PC-3 (cell line): ENCODE data around the gene STK11IP. TPM values are rescaled to one million over a fixed set of nuclear protein-coding genes. Genes with fewer than 3 reads are reported as not detected.

ENCODE experiments used
- ATAC-seq: fragments of 200-7000 bp; cut with Tn5 transposase; 2 replicates; pipeline ENCODE4 v1.9.1; 2020; ENCODE audit warnings: mild to moderate bottlenecking, moderate library complexity
- BruUV-seq: library from RNA; stranded (reverse); fragments of 400-500 nt; replicated peaks from 2 replicates; lab custom pipeline; 2021; lab: Mats Ljungman, UMichigan
- CTCF ChIA-PET: fragments of 300-600 bp; sonication (Branson Sonifier 250); formaldehyde crosslinking; loops from one replicate; lab custom pipeline; 2022; ENCODE audit warnings: antibody characterized with exemption; lab: Charles Lee
- POLR2A ChIA-PET: fragments of 300-600 bp; sonication (Branson Sonifier 250); formaldehyde crosslinking; loops from one replicate; lab custom pipeline; 2022; ENCODE audit warnings: antibody characterized with exemption; ENCODE audit not compliant: unreplicated experiment; lab: Charles Lee
- DNase-seq: peaks from one replicate; pipeline ENCODE4 v3.0.0-alpha.2; 2015
- H2AFZ ChIP-seq: fragments of 300-600 bp; sonication (generic); 2 replicates; pipeline ENCODE4 v1.6.0; 2016; ENCODE audit warnings: antibody characterized with exemption, low read length
- H3F3A ChIP-seq: fragments of 300-600 bp; sonication (generic); one replicate; pipeline ENCODE4 v1.6.0; 2017; ENCODE audit warnings: antibody characterized with exemption, low read length, control low read depth, mild to moderate bottlenecking; ENCODE audit not compliant: unreplicated experiment
- H3K27ac ChIP-seq: fragments of 300-600 bp; sonication (generic); 2 replicates; pipeline ENCODE4 v1.5.1; 2016; ENCODE audit warnings: mild to moderate bottlenecking, low read length
- H3K27me3 ChIP-seq: fragments of 300-600 bp; sonication (generic); 2 replicates; pipeline ENCODE4 v1.6.1; 2016; ENCODE audit warnings: low read length, mixed read lengths
- H3K36me3 ChIP-seq: fragments of 300-600 bp; sonication (generic); 2 replicates; pipeline ENCODE4 v1.6.1; 2016; ENCODE audit warnings: low read depth, mixed run types, low read length, mixed read lengths
- H3K4me1 ChIP-seq: fragments of 300-600 bp; sonication (generic); 2 replicates; pipeline ENCODE4 v1.5.1; 2016; ENCODE audit warnings: low read length; ENCODE audit not compliant: insufficient read depth
- H3K4me2 ChIP-seq: fragments of 300-600 bp; sonication (generic); 2 replicates; pipeline ENCODE4 v1.6.0; 2016; ENCODE audit warnings: low read length
- H3K4me3 ChIP-seq: fragments of 300-600 bp; sonication (generic); 2 replicates; pipeline ENCODE4 v1.5.1; 2016; ENCODE audit warnings: mild to moderate bottlenecking, low read length, mixed read lengths
- H3K79me2 ChIP-seq: fragments of 300-600 bp; sonication (generic); 2 replicates; pipeline ENCODE4 v1.6.1; 2017; ENCODE audit warnings: low read length, mixed read lengths
- H3K9ac ChIP-seq: fragments of 300-600 bp; sonication (generic); 2 replicates; pipeline ENCODE4 v1.6.0; 2016; ENCODE audit warnings: mild to moderate bottlenecking, low read length
- H3K9me2 ChIP-seq: fragments of 300-600 bp; sonication (generic); replicated peaks from 2 replicates; pipeline ENCODE4 v1.6.1; 2016; ENCODE audit warnings: mixed run types, low read length, mixed read lengths
- H3K9me3 ChIP-seq: fragments of 300-600 bp; sonication (generic); 2 replicates; pipeline ENCODE4 v1.6.1; 2016; ENCODE audit warnings: low read length, mixed read lengths
- H4K20me1 ChIP-seq: fragments of 300-600 bp; sonication (generic); 2 replicates; pipeline ENCODE4 v1.6.1; 2016; ENCODE audit warnings: low read length, mixed read lengths
- CTCF ChIP-seq: fragments of 300-600 bp; sonication (generic); conservative IDR thresholded peaks from 2 replicates; pipeline ENCODE4 v1.5.1; 2017; ENCODE audit warnings: antibody characterized with exemption, low read depth, mild to moderate bottlenecking, low read length
- EZH2 ChIP-seq: fragments of 300-600 bp; sonication (generic); IDR thresholded peaks from one replicate; pipeline ENCODE4 v1.6.1; 2017; ENCODE audit warnings: antibody characterized with exemption, mild to moderate bottlenecking, low read length; ENCODE audit not compliant: unreplicated experiment
- EZH2phosphoT487 ChIP-seq: fragments of 300-600 bp; sonication (generic); IDR thresholded peaks from 2 replicates; pipeline ENCODE4 v1.6.1; 2018; ENCODE audit warnings: mild to moderate bottlenecking, antibody characterized with exemption, low read length, borderline replicate concordance
- intact Hi-C: fragments of 100-400 bp; cut with micrococcal nuclease; formaldehyde crosslinking; loops from 2 replicates; pipeline ENCODE4 v1.9.0; 2023
- total RNA-seq: library from RNA; depleted of rRNA; stranded (reverse); fragments of >200 nt; gene quantifications from 2 replicates; pipeline ENCODE4 v1.2.3, GENCODE V29; 2014

STK11IP gene
- total RNA-seq, 1 experiment from 2014 or later, result 17.7 TPM

GRCh38 chr2:219661197-219661954 lies 63.7 kb downstream of the STK11IP start:
- no peak for TF ChIP-seq EZH2
- TF ChIP-seq EZH2phosphoT487, result no peak
- TF ChIP-seq CTCF, result no peak
- H3F3A ChIP-seq, result no peaks in the 10 kb centered on the region
- DNase-seq (peak; percentile 12), ATAC-seq (no peak)
- intact Hi-C loops, result no loop called here
- H2AFZ ChIP-seq, result no peak overlapping the region
- no peak overlapping the region for H3K4me3 ChIP-seq
- H3K9ac ChIP-seq, result no peak overlapping the region
- H3K4me1 ChIP-seq, result peaks cover 29% of the 10 kb centered on the region
- ChIA-PET CTCF (no interaction called here), POLR2A (no interaction called here)
- no peaks in the 10 kb centered on the region for H3K36me3 ChIP-seq
- no TSS peak for BruUV-seq
- no peaks in the 10 kb centered on the region for H3K27me3 ChIP-seq
- 0 out of 2 replicates have a peak, but pooled peaks cover 3% of the 10 kb centered on the region for H3K9me3 ChIP-seq
- H3K4me2 ChIP-seq, result no peak overlapping the region
- no peaks in the 10 kb centered on the region for H4K20me1 ChIP-seq
- H3K9me2 ChIP-seq, result no peaks in the 10 kb centered on the region
- H3K79me2 ChIP-seq, result no peaks in the 10 kb centered on the region
- H3K27ac ChIP-seq, result peak overlapping the region; percentile 55

- H3K79me2 ChIP-seq, result no peaks in the 10 kb centered on the region
- H3F3A ChIP-seq, result no peaks in the 10 kb centered on the region
- TF ChIP-seq EZH2 (no peak), CTCF (no peak), EZH2phosphoT487 (no peak)
- H3K27ac ChIP-seq, result peak overlapping the region; percentile 55
- peak; percentile 48; the same call in 1 of the 2 replicates for ATAC-seq
- 0 out of 2 replicates have a peak overlapping the region, but pooled peaks have one; percentile 15 for H3K4me2 ChIP-seq
- CTCF ChIA-PET, result no interaction called here
- 0 out of 2 replicates have a peak, but pooled peaks cover 3% of the 10 kb centered on the region for H3K9me3 ChIP-seq
- no peak overlapping the region for H3K9ac ChIP-seq
- DNase-seq, result peak; percentile 71
- H4K20me1 ChIP-seq, result no peaks in the 10 kb centered on the region
- no TSS peak for BruUV-seq
- intact Hi-C loops, result no loop called here
- no peak overlapping the region for H2AFZ ChIP-seq
- no peaks in the 10 kb centered on the region for H3K36me3 ChIP-seq
- H3K9me2 ChIP-seq, result no peaks in the 10 kb centered on the region
- peaks cover 26% of the 10 kb centered on the region for H3K4me1 ChIP-seq
- H3K27me3 ChIP-seq, result no peaks in the 10 kb centered on the region
- POLR2A ChIA-PET, result no interaction called here
- no peak overlapping the region for H3K4me3 ChIP-seq
Observed at GRCh38 chr2:219661955-219662395, 64.3 kb downstream of the STK11IP start.

GRCh38 chr2:219662566-219662965 lies 64.9 kb downstream of the STK11IP start:
- DNase-seq, result no peak
- H3K36me3 ChIP-seq, result no peaks in the 10 kb centered on the region
- no peaks in the 10 kb centered on the region for H3K27me3 ChIP-seq
- ChIA-PET POLR2A (no interaction called here), CTCF (no interaction called here)
- peaks cover 20% of the 10 kb centered on the region for H3K4me1 ChIP-seq
- 0 out of 2 replicates have a peak overlapping the region, but pooled peaks have one; percentile 15 for H3K4me2 ChIP-seq
- no peak for TF ChIP-seq EZH2
- TF ChIP-seq CTCF, result no peak
- no peak for TF ChIP-seq EZH2phosphoT487
- no TSS peak for BruUV-seq
- H3K9ac ChIP-seq, result no peak overlapping the region
- no peaks in the 10 kb centered on the region for H3K79me2 ChIP-seq
- H3K4me3 ChIP-seq, result no peak overlapping the region
- no peaks in the 10 kb centered on the region for H4K20me1 ChIP-seq
- 0 out of 2 replicates have a peak, but pooled peaks cover 3% of the 10 kb centered on the region for H3K9me3 ChIP-seq
- intact Hi-C loops, result no loop called here
- H3F3A ChIP-seq, result no peaks in the 10 kb centered on the region
- H3K27ac ChIP-seq, result peak overlapping the region; percentile 40
- no peak overlapping the region for H2AFZ ChIP-seq
- ATAC-seq, result no peak
- H3K9me2 ChIP-seq, result no peaks in the 10 kb centered on the region
